Kidney capillary endothelial cell (primary cell): ENCODE measurements around the gene CSMD2.

Experiments
- DNase-seq: peaks from one replicate; pipeline ENCODE4 v3.0.0-alpha.2; 2018; ENCODE audit warnings: low spot score

The CSMD2 gene

DNA sequence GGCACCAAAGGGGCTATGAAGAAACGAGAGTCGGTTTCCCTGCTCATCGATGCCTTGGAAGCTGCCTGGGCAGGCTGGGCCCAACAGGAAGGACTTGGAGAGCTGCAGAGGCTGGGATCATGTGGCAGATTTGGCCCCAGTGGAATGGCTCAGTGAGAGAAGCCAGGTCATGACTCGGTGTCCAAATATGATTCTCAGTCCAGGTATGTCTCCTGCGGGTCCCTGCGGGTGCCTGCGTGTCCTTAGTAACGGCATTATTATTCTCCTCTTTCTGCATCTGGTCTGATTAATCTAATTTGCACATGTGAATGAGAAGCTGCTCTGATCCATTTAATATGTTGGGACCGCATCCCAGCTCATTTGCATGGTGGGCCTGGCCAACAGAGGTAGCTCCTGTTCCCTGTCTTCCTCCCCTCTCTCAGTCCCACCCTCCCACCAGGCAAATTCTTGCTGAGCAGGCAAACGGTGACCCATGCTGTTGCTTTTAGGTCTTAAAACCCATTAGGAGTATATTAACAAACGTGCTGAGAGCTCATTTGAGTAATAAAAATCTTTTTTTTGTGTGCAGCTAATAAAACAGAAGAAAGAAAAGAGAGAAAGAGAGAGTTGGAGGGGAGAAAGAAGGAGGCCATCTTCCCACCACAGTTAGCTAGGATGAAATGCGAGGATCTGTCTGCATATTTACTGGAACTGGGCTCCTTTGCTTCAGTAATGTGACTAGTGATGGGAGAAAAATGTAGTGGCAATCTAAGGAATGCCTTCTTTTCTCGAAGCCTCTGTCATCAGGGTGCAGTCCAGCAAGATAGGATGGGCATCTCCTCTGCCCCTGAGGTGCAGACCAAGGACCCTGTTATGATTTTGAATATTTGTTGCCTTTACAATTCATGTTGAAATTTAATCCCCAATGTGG lies 167.6 kb downstream of the CSMD2 start:
- no peak for DNase-seq

DNA sequence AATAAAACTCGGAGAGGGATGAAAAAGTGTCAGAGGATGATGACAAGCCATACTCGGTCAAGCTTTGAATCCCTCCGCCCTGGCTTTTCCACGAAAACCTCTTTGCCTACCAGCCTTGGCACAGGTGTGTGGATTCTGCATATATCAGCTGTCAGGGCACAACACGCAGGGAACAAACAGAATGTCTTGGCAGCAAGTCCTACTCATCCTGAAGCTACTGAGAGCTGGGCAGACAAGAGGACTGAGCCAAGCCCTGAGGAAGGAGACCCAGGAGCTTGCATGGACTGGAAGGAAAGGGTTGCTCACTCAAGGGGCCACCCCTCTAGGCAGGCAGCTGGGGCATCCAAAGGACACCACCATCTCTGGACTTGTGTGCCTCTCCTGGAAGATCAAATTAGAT lies 168.7 kb downstream of the CSMD2 start:
- no peak for DNase-seq

DNA sequence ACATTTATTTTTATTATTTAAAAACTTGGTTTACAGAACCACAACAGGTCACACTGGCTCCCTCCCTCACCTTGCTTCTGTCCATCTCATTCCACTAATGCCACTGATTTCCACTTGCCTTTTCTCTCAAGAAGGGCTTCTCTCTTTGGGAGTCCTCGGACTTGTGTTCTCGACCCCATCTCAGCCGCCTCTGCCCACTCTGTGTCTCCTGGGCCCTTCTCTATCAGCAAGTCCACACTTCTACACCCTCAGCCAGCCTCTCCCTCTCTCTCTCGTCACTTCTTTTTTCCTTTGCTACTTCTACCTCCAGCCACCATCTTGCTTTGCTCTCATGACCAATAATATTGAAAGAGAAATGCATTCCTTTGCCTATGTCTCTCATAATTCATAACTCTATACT lies 171.7 kb downstream of the CSMD2 start:
- no peak for DNase-seq

DNA sequence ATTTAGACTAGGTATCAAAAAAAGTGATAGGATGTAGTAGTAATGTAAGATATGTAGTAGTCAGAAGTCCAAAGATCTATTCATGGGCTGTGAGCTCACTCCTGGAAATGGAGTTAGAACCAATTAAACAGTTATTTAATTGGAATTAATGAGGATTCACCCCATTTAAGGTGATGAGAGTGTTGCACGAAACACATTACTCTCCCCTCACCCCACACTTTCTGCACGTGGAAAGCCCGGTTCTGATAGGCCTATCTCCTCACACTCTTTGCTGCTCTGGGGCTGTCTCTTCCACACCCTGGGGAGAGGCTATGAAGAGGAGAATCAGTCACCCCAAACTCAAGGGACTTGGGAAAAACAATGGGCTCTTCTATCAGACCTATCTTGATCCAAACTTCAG lies 174.7 kb downstream of the CSMD2 start:
- no peak for DNase-seq

DNA sequence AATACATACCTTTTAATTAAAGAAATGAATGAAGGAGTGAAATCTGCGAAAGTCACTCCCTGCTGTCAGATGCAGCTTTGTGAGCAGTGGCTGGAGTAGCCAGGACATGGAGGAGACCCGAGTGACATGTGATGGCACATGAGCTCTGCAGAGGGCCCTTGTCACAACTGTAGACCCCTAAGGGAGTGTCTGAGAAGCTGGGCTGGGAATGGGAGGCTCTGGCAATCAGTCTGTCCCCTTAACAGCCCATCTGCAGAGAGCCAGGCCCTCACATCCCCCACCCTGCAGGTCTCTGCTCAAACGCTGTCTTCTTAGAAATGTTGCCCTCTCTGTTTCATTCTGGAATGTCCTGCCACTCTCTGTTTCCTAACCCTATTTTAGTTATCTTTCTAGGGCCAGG lies 176.9 kb downstream of the CSMD2 start:
- no peak for DNase-seq

DNA sequence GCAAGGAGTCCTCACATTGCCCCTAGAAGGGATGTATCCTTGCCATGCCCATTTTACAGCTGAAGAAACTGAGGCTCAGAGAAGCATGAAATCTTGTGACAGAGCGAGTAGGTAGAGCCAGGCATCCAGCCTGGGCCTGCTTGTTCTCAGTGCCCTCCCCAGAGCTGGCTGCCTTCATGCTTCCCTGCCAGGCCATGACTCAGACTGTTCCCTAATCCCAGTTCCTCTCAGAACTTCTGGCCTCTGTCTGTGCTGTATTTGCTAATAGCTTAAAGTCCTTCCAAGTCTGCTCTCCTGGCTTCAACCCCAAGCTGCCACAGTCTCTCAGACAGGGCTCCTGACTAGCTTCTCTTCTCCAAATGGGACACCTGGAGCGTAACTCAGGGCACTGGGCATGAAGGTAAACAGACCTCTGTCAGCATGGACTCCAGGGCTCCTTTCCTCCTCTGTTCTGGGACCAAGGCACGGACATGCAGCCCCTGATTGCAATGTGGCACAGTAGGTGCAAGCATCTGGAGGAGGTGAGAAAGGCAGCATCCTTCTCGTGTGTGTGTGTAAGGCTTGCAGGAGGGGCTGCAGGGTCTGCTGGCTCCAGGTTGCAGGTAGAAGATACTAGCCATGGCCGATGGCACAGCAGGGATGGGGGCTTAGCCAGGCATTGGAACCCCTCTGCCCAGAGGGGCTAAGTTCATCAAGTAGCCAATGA lies 178.5 kb downstream of the CSMD2 start:
- no peak for DNase-seq

DNA sequence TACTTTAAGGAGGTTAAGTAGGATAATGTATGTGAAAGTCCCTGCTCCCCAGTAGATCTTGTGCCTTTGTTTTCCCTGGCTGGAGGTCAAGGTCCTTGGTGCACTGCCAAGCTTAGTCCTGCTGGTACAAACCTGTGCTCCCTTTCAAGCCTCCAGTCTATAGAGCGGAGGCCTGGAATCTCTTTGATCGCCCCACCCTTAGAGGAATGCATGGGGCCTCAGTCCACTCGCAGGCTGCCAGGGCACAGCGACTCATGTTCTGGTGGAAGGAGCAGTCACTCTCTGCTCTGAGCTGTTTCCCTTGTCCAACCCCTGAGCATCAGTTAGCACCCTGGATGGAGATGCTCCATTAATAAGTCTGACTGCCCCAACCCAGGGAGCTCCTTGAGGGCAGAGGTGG lies 179.4 kb downstream of the CSMD2 start:
- DNase-seq, result no peak

DNA sequence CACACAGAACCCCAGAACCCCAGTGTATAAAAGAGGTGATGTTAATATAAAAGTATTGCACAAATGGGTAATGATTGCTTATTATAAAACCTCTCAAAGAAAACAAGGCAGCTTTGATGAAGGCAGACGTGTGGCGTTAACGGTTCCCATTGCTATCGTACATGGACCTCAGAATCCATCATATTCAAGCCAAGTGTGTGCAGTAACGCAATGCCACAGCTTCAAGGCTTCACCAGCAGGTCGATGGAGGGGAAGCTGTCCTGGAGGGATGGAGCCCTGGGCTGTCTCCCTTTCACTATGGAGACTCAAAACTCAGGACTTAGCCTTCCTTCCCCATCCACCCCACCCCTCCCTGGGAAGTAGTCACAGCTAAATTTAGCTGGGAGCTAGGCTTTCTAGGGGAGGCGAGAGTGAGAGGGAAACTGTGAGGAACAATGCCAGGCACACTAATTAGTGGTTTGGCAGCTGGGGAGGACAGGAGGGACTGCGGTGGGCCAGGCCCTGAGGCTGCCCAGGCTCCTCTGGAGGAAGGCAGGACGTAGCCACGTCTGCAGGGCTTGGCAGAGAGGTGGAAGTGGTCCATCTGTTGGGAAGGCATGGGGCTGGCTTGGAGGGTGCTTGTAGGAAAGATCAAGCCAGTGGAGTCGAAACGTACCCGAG lies 180.0 kb downstream of the CSMD2 start:
- no peak for DNase-seq

DNA sequence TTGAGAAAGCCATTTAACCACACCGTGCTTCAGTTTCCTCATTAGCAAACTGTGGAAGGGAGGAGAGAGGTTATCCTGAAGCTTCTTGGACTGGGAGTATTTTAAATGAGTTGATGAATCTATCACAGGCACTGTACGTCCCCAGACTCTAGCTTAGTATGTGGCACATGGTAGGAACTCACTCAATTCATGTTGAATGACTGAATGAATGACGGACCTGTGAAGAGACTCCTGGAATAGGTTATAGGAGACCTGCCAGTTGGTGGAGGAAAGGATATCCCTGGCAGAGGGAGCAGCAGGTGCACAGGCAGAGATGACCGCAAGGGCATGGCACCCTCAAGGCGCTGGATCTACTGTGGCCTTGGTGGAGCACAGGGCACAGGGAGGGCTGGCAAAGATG lies 182.6 kb downstream of the CSMD2 start:
- DNase-seq, result no peak

DNA sequence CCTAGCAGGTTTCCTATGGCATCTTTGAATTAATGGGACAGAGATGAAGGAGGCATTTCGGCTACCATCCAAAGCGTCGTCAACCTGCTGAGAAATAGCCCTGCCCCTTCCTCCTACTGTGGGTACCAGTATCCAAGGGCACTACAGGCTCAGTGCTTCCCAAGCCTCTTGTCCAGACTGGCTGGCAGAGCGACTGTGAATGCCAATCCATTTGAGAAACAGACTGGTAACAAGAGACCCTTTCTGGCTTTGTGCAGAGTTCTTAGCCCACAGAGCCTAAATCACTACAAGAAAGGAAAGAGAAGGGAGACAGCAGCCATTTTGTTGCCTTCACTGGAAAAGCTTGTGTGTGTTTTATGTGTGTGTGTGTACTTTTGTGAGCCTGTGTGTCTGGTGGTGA lies 185.7 kb downstream of the CSMD2 start:
- no peak for DNase-seq

DNA sequence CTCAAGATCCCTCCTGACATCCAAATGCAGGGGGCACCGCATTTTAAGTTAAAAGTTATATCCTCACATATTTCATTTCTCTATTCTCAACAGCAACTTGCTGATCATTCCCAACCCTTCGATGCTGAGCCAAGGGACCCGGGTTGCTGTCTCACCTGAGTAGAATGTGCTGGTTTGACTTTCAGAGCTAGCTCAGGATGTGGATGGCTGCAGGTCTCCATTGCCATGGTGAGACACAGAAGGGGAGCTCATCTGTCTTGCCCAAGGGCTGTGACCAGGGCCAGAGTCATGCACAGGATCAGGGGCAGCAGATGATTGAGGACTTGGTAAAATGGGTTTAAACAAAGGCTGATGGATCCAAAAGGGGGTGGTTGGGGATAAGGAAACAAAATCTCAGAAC lies 189.1 kb downstream of the CSMD2 start:
- no peak for DNase-seq

DNA sequence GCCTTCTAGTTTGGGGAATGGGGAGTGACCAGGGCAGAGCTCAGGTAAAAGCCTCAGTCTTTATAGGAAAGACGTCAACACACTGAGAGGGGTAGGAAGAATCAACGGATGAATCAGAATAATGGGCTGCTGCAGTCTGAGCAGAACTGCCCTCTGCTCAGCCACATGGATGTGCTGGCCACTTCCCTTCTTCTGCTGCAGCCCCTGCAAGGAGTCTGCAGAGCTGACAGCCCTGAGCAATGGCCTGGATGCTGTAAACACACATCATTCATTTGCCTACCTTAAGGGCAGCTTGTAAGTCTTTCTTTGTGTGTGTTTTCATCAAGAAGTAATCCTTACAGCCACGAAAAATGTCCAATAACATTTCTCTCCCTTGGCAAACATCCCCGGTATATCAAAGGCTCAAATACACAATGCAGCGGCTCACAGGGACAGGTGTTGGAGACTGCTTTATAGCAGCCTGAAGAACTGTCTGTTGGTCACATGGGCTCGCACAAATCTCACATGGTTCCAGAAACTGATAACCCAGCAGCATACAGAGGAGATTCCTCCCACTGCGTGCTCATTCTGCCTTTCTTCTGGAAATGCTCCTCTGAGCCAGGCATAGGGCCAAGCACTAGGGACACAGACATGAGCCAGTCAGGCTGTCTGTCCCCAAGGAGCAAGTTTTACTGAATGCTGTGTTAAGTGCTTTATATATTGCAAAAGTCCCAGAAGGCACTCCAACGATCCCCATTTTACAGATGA lies 191.1 kb downstream of the CSMD2 start:
- no peak for DNase-seq

DNA sequence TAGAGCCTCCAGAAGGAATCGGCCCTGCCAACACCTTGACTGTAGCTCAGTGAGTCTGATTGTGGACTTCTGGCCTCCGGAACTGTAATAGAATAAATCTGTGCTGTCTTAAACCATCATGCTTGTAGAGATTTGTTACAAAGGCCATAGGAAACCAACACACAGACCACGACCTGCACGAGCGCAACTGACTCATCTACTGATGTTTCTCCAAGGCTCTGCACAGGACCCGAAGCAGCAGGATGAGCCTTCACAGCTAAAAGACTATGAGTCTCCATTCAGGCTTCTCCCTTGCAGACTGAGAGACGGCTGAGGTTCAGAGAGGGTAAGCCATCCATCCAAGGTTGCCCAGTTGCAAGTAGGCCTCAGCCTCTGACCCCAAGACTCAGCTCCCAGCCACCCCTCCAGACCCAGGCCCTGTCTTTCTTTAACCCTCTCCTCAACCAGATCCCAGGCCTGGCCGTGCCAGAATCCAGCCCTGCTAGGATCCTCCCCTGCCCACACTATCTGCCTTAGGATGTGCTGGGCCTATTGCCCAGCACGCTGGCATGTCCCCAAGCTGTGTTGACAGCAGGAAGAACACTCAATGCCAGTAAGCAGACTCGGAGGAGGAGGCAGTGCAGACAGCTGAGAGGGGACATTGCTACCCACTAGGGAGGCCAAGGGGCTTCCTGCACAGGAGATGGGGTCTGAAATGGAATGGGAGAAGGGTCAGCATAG lies 192.2 kb downstream of the CSMD2 start:
- DNase-seq, result no peak

DNA sequence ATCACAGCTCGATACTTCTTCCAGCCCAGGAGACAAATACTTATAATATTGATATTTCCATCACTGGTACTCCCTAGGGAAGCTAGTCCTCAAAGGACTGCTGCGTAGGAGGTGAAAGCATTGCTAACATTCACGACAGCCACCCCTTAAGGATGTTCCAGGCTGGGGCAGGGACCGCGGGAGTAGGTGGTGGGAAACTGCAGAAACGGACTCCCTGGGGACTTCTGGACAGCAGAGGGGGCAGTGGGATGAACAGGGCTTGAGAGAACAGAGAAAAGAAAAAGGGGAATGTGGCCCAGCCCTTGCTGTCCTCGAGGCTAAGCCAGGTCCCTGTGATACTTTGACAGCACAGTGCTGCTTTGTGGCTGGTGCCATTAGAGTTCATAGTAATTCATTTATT lies 193.1 kb downstream of the CSMD2 start:
- DNase-seq, result no peak

DNA sequence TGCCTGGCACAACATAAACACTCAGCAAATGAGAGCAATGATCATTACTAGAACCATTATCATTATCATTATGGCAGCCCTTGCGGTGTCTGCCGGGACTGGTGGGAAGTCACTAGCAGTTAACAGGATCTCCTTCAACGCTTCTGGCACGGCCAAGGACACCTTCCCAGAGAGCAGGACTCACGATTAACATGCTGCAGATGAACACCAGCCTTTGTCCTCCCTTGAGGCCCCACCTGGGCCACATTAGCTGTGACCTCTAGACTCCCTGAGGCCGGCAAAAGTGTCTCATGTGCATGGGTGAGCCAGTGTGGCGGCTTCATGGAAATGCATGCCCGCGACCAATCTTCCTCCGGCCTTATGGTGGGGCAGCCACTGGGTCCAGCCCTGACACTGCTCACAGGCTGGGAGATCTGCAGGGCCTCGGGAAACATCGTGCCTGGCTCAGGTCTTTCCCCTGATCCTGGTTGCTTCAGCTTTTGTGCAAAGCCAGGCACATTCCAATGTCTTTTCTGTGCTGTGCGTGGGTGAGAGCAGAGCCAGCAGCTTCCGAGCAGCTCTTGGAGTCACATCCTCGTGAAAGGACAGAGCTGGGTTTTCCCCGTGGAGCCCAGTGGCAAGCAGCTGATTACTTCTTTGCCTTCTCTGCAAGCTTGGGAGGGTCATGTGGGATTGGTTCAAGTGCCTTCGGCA lies 193.9 kb downstream of the CSMD2 start:
- DNase-seq, result no peak

DNA sequence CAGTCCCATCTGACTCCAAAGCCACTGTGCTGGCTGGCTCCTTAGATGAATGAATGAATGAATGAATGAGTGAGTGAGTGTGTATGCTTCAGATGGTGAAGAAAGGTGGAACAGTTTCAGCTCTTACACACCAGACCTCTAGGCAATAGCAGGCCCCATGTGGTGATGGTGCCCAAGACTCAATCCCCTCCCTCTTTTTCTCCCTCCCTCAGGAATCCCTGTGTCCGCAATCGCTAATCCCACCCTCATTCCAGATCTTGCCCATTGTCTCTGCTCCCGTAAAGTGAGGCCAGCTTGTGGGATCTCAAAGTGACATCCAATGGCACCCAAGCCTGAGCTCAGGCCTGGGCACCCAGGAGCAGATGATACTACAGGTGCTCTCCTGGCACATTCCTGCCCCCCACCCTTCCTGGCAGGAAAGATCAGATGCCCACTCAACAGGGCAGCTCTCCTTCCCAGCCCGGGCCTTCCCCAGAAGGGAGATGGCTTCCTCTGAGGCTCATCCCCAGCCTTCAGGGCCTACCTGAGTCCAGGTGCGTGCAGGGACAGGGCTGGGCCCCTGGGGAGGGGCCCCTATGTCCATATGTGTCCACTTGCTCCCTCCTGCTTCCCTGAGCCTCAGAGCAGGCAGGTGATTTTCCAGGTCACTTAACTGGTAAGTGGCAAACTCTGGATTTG lies 194.7 kb downstream of the CSMD2 start:
- DNase-seq, result no peak

DNA sequence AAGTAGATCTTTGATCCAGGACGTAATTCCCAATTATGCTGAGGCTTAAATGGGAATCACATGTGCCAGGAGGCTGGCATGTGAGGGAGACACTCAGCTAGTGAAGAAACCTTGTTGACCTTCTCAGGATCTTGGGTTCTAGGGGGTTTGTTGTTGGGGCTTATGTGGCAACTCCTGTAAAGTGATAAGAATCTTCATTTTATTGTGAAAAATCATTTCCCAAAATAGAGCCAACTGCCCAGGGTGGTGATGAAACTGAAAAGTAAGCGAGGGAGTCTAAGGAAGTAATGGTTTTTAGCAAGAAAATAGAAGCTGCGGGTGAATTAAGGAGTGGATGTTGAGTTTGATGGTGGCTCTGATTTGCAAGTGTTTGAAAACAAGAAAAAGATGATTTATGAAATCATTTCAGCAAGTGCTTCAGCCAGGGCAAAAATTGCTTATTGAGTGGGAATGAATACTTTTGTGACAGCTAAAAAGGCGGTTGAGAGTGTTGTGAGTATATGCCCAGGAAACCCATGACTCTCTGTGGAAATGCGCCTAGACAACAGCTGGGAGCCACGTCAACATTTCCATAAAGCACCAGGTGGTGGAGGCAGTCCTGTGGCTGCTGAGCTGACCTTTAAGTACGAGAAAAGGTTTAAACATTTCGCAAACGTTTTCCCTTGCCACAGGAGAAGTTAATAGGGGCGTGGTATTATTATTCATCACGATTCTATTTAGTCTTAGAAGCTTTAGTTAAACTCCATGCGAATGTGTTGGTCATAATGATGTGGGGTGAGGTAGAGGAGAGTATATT lies 198.5 kb downstream of the CSMD2 start:
- no peak for DNase-seq

DNA sequence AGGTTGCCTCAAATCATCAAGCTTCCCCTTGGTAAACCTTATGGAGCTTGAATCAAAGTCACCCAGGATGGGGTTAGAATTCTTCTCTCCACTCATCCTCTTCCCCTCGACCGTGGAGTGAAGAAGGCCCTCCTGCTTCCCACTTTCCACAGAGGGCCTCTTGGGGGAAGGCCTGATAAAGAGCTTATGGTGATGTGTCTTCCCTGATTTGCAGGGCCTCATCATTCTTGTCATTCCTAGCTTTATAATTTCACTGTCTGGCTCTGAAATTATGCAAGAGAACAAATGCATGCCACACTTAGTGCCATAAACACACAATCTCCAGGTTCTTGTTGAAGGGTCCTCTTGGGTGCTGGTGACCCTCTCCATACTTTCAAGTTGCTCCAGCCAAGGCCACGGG lies 199.9 kb downstream of the CSMD2 start:
- DNase-seq, result no peak

DNA sequence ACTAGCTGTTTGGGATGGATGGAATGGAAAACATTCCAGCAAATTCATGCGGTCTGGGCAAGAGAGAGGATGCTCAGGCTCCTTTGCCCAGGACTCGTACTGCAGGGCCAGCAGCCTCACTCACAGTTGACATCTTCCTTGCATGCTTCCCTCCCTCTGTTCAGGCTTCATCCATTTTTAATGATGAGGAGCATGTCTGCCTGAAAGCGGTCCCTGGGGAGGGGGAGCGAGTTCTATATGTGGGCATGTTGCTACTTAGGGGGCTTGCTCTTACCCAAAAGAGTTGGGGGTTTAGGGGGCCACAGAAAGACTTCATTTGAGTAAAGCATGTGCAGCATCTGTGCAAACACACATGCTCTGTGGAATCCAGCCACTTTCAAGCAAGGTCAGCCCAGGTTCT lies 203.0 kb downstream of the CSMD2 start:
- DNase-seq, result no peak
